ENCODE results near the gene MUC22. TPM values are rescaled to one million over a fixed set of nuclear protein-coding genes. Genes with fewer than 3 reads are reported as not detected.
"Not testable (repeated sequence)": the region's sequence is repeated elsewhere in the genome, so short reads cannot be mapped to it uniquely, and the experiment has no call there.

The MUC22 gene
- total RNA-seq, 1 experiment from 2014 or later: not detected

DNA sequence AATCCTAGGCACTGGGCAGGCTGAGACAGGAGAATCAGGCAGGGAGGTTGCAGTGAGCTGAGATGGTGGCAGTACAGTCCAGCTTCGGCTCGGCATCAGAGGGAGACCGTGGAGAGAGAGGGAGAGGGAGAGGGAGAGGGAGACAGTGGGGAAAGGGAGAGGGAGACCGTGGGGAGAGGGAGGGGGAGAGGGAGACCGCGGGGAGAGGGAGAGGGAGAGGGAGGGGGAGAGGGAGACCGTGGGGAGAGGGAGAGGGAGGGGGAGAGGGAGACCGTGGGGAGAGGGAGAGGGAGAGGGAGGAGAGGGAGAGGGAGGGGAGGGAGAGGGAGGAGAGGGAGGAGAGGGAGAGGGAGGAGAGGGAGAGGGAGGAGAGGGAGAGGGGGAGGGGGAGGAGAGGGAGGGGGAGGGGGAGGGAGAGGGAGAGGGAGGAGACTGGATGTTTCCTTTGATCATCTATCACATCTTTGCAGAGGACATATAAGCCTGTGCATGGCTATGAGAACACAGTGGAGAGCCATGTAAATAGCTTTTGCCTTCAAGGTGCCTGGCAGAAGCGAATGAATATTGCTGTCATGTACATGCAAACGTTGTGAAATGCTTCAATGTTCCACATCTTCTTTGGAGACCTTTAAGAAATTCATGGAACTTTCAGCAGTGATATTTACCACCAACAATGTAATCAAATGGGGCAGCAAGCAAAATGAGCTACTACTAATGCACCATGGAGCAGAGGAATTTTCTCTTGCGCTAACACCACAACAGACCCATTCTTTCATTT, 57.8 kb downstream of the MUC22 start:
- H3K4me1 ChIP-seq: peaks cover 13% of the 10 kb centered on the region
- DNase-seq; H3K27ac ChIP-seq; H3K36me3 ChIP-seq; H3K4me3 ChIP-seq; H3K9me3 ChIP-seq (replicated peaks); H3K27me3 ChIP-seq: not testable (repeated sequence)

DNA sequence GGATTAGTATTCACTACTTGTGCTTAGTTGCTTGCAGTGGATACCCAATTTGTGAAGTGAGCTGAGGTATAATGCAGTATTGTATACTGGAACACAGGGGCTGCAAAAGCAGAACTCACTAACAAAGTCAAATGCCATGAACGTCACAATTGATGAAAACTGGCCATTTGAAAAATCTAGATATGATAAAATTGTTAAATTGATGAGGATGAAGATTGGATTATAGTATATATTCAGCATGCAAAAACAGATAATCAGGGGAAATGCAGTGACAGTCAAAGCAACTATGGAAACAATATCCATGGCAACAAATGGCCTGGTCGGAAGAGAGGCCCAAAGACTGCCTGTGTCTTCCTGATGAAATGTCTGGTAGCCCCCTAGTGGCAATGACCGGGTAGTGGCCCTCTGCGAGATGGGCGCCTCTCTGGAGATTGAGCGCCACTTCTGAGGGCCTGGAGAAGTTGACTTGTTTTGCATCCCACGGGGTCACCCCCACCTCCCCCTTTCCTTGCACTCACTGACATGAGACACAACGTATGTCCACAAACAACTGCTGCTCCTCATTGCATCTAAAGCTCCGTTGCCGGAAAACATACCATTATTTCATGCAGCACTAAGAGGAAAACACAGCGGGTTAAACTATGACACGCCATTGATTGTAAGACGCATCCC, 58.5 kb downstream of the MUC22 start:
- no peak overlapping the region for H3K27ac ChIP-seq
- H3K27me3 ChIP-seq: no peaks in the 10 kb centered on the region
- peak; percentile 63 to 79 for DNase-seq
- no peaks in the 10 kb centered on the region for H3K36me3 ChIP-seq
- no peak overlapping the region for H3K4me3 ChIP-seq
- H3K9me3 ChIP-seq (replicated peaks): no peaks in the 10 kb centered on the region; the same call in 1 of the 2 replicates
- peaks cover 18% of the 10 kb centered on the region for H3K4me1 ChIP-seq

DNA sequence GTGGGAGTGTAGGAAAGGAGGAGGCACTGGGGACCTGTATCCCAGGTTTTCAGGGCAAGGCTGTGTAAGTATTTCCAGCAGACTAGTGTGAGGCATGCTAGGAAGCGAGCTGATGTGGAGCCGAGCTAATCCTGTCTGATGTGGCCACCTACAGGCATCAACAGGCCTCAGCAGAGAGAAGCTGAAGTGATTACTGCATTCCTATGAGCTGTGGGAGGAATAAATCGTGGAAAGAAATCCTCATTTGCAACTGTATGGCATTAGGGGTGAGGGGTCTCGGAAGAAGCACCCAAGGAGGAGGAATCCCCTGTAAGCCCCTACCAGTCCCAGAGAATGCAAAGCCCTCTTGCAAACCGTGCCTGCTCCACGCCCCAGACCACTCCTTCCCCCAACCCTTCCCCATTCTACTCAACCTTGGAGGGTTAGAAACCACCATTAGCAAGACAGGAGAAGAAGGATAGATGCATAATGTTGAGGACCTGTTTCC, 60.5 kb downstream of the MUC22 start:
- H3K4me1 ChIP-seq: peaks cover 18% of the 10 kb centered on the region
- no peak overlapping the region for H3K4me3 ChIP-seq
- no peaks in the 10 kb centered on the region for H3K27me3 ChIP-seq
- no peaks in the 10 kb centered on the region for H3K36me3 ChIP-seq
- no peaks in the 10 kb centered on the region for H3K9me3 ChIP-seq (replicated peaks)
- DNase-seq: peak; percentile 40 to 66
- no peak overlapping the region for H3K27ac ChIP-seq

DNA sequence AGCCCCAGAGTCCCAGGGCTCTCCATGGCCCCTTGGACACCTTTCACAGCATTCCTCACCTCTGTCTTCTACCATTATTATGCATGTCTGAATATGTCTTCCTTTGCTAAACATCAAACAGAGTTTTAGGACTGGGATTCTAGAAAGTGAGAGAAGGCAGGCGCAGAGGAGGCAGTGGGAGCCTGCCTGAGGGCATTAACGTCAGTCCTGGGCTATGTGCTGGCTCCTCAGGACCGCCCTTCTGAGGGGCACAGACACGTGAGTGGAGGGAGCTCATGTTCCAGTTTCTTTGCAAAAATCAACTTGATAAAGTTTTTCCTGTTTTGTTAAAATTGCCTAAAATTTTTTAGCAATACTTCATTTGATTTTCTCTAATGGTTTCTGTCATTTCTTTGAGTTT, 64.1 kb downstream of the MUC22 start:
- H3K27me3 ChIP-seq: no peaks in the 10 kb centered on the region
- no peak overlapping the region for H3K4me3 ChIP-seq
- no peak overlapping the region for H3K27ac ChIP-seq
- H3K4me1 ChIP-seq: peaks cover 18% of the 10 kb centered on the region
- H3K36me3 ChIP-seq: no peaks in the 10 kb centered on the region
- H3K9me3 ChIP-seq (replicated peaks): no peaks in the 10 kb centered on the region
- DNase-seq: no peak

DNA sequence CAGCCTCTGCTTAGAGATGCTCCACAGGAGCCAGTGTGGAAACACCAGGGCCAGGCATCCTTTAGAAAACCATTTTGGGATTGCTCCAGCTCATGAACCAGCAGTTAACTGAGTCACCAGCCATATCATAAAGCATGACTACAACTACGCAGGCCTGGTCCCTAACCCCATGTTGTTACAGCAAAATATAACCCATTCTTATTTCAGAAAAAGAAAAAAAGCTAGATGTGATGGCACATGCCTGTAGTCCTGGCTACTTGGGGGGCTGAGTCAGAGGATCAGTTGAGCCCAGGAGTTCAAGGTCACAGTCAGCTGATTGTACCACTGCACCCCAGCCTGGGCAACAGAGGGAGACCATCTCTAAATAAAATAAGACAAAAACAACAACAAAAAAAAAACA, 65.3 kb downstream of the MUC22 start:
- Histone ChIP-seq H3K27ac (no peak overlapping the region), H3K36me3 (no peaks in the 10 kb centered on the region), H3K4me1 (peaks cover 18% of the 10 kb centered on the region), H3K4me3 (no peak overlapping the region), H3K27me3 (no peaks in the 10 kb centered on the region), H3K9me3 (replicated peaks) (no peaks in the 10 kb centered on the region)
- DNase-seq: no peak

DNA sequence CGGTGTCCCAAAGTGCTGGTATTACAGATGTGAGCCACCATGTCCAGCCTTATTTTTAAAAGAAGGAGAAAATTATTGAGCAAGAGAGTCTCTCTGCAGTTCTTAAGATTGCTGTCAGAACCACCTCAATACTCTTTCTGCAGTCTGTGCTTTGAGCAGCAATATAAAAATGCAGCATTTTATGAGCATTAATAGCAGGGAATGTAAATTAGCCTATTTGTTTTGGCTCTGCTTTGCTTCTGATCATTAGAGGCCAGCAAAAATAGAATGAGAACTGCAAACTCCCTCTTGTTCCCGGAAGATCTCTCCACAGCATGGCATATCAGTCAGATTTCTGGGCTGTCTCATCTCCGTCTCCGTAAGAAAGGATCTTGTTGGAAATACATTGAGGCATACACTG, 66.3 kb downstream of the MUC22 start:
- H3K27me3 ChIP-seq: no peaks in the 10 kb centered on the region
- H3K36me3 ChIP-seq: no peaks in the 10 kb centered on the region
- no peak overlapping the region for H3K27ac ChIP-seq
- no peak overlapping the region for H3K4me3 ChIP-seq
- no peaks in the 10 kb centered on the region for H3K9me3 ChIP-seq (replicated peaks)
- no peak for DNase-seq
- peaks cover 18% of the 10 kb centered on the region for H3K4me1 ChIP-seq

DNA sequence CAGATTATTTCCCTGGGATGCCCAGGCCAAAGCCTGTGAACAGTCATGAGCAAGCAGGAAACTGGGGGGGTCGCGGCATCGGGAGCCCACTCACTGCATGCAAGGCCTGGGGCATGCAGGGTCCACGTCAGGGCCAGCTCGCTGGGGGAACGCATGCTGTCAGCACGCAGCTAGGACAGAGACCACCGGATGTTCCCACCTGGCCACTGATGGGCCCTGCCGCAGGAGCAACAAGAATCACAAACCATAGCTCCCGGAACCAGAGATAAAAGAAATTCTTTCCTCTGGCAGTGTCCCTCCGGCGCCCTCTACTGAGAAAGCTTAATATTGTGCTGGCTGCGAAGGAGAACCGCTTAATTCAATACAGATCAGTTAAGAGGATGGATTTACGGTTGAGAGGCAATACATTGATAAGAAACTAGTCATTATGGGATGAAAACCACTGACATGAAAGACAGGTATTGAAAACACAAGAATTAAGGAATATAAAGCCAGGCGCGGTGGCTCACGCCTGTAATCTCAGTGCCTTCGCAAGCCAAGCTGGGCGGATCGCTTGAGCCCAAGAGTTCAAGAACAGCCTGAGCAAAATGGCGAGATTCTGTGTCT, 69.5 kb downstream of the MUC22 start:
- H3K36me3 ChIP-seq: no peaks in the 10 kb centered on the region
- no peak overlapping the region for H3K27ac ChIP-seq
- no peaks in the 10 kb centered on the region for H3K9me3 ChIP-seq (replicated peaks)
- peak; percentile 58 to 72 for DNase-seq
- H3K27me3 ChIP-seq: no peaks in the 10 kb centered on the region
- no peak overlapping the region for H3K4me3 ChIP-seq
- H3K4me1 ChIP-seq: peaks cover 12% of the 10 kb centered on the region

DNA sequence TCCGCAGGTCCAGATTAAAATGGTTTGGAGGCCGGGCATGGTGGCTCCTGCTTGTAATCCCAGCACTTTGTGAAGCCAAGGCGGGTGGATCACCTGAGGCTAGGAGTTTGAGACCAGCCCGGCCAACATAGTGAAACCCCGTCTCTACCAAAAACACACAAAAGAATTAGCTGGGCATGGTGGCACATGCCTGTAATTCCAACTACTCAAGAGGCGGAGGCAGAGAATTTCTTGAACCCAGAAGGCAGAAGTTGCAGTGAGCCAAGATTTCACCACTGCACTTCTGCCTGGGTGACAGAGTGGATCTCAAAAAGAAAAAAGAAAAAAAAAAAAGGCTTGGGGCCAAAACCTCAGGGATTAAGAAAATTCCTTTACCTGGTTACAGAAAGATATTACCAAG, 71.6 kb downstream of the MUC22 start:
- no peaks in the 10 kb centered on the region for H3K27me3 ChIP-seq
- H3K9me3 ChIP-seq (replicated peaks): no peaks in the 10 kb centered on the region
- peaks cover 27% of the 10 kb centered on the region for H3K4me1 ChIP-seq
- H3K27ac ChIP-seq: no peak overlapping the region
- DNase-seq: no peak
- H3K36me3 ChIP-seq: no peaks in the 10 kb centered on the region
- H3K4me3 ChIP-seq: no peak overlapping the region

DNA sequence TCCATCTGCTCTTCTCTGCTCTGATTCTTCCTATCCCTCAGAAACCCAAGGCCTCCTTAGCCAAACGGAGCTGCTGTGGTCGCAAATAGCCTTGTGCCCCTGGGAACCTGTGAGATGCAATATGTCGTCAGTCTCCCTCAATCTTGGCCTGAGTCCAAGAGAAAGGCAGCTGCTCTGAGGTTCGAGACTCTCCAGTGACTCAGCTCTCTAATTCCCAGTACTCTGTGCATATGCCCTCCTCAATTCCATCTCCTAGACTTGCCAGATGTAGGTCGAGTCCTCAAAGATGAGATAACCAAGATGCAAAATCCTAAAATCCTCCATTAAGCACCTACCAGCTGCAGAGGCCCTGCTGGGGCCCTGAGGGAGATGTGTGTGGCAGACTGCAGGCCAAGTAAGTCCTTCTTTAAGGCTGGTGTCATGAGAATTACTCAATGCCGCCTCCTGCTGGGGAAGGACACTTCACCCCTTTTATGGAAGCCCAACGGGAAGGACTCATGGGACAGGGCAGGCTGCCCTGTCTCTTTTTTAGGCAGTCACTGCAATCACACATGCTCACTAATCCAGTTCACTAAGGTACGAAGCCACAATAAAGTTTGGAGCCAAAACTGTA, 73.6 kb downstream of the MUC22 start:
- H3K36me3 ChIP-seq: no peaks in the 10 kb centered on the region
- peaks cover 27% of the 10 kb centered on the region for H3K4me1 ChIP-seq
- H3K27ac ChIP-seq: peak overlapping the region; percentile 56
- H3K9me3 ChIP-seq (replicated peaks): no peaks in the 10 kb centered on the region
- no peaks in the 10 kb centered on the region for H3K27me3 ChIP-seq
- peak; percentile 83 to 91 for DNase-seq
- H3K4me3 ChIP-seq: no peak overlapping the region

Other genes starting within 250 kb of the MUC22 start
- gene DDR1, start 126.0 kb upstream of the MUC22 start, total RNA-seq (2014; rRNA removed; shearing (Covaris generic)): 73.2 and 80.9 TPM in 2 replicates
- 15.1 and 24.2 TPM in 2 replicates for gene GTF2H4, start 102.3 kb upstream of the MUC22 start, total RNA-seq (2014; rRNA removed; shearing (Covaris generic))
- 21.3 and 23.5 TPM in 2 replicates for gene VARS2, start 96.2 kb upstream of the MUC22 start, total RNA-seq (2014; rRNA removed; shearing (Covaris generic))
- not detected in 2 replicates for gene SFTA2, start 78.3 kb upstream of the MUC22 start, total RNA-seq (2014; rRNA removed; shearing (Covaris generic))
- gene MUCL3, start 69.5 kb upstream of the MUC22 start, total RNA-seq (2014; rRNA removed; shearing (Covaris generic)): not detected in 2 replicates
- gene MUC21, start 26.8 kb upstream of the MUC22 start, total RNA-seq (2014; rRNA removed; shearing (Covaris generic)): not detected in 2 replicates
- gene C6orf15, start 102.1 kb downstream of the MUC22 start, total RNA-seq (2014; rRNA removed; shearing (Covaris generic)): 2.3 and 3.4 TPM in 2 replicates
- 0.48 and 0.67 TPM in 2 replicates for gene PSORS1C1, start 104.3 kb downstream of the MUC22 start, total RNA-seq (2014; rRNA removed; shearing (Covaris generic))
- gene CDSN, start 110.0 kb downstream of the MUC22 start, total RNA-seq (2014; rRNA removed; shearing (Covaris generic)): 0.06 TPM in 1 of 2 replicates, not detected in the other
- gene PSORS1C2, start 128.6 kb downstream of the MUC22 start, total RNA-seq (2014; rRNA removed; shearing (Covaris generic)): not detected in 2 replicates
- gene CCHCR1, start 147.3 kb downstream of the MUC22 start, total RNA-seq (2014; rRNA removed; shearing (Covaris generic)): 21.7 and 26.6 TPM in 2 replicates
- gene TCF19, start 148.1 kb downstream of the MUC22 start, total RNA-seq (2014; rRNA removed; shearing (Covaris generic)): 22.7 and 26.8 TPM in 2 replicates
- 2.4 and 5.7 TPM in 2 replicates for gene POU5F1, start 160.2 kb downstream of the MUC22 start, total RNA-seq (2014; rRNA removed; shearing (Covaris generic))

Data from SJCRH30 (cell line).